Measurements from ENCODE around the gene COX5B.
A peak's percentile ranks its signal among the peaks of the same experiment; 100 is the strongest.

The COX5B gene

DNA sequence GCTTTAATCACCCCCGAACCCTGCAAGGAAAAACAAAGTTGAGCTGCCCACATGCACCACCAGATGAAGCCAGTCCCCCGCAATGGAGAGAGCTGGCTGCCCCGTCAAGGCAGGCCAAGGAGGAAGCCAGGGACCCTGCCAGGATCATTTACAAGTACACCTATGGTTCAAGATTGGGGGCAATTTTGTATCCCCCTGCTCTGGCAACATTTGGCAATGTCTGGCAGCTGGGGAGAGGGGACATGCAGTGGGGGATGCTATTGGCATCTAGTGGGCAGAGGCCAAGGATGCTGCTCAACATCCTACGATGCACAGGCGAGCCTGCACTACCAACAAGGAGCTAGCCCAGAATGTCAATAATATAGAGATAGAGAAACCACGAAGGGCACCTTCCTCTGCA lies 16.1 kb downstream of the COX5B start:
- Mint-ChIP-seq H3K27me3 (ENCODE audit: low read depth, poor library complexity) (no peaks in the 10 kb centered on the region), H3K9me3 (no peaks in the 10 kb centered on the region), H3K4me1 (peaks cover 37% of the 10 kb centered on the region), H3K4me3 (peak overlapping the region; percentile 93), H3K27ac (no peak overlapping the region), H3K36me3 (ENCODE audit: low read depth) (peaks cover 20% of the 10 kb centered on the region)
- DNase-seq = no peak
- TF ChIP-seq, protein P1, sequence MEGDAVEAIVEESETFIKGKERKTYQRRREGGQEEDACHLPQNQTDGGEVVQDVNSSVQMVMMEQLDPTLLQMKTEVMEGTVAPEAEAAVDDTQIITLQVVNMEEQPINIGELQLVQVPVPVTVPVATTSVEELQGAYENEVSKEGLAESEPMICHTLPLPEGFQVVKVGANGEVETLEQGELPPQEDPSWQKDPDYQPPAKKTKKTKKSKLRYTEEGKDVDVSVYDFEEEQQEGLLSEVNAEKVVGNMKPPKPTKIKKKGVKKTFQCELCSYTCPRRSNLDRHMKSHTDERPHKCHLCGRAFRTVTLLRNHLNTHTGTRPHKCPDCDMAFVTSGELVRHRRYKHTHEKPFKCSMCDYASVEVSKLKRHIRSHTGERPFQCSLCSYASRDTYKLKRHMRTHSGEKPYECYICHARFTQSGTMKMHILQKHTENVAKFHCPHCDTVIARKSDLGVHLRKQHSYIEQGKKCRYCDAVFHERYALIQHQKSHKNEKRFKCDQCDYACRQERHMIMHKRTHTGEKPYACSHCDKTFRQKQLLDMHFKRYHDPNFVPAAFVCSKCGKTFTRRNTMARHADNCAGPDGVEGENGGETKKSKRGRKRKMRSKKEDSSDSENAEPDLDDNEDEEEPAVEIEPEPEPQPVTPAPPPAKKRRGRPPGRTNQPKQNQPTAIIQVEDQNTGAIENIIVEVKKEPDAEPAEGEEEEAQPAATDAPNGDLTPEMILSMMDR (IDR thresholded peaks at IDR 0.05) = no peak

- TF ChIP-seq, protein P1 (IDR thresholded peaks at IDR 0.05) = no peak
- H3K36me3 Mint-ChIP-seq (ENCODE audit: low read depth) = peaks cover 19% of the 10 kb centered on the region
- H3K27me3 Mint-ChIP-seq (ENCODE audit: low read depth, poor library complexity) = no peaks in the 10 kb centered on the region
- H3K27ac Mint-ChIP-seq = peak overlapping the region; percentile 98
- no peak for DNase-seq
- H3K9me3 Mint-ChIP-seq = no peaks in the 10 kb centered on the region
- H3K4me1 Mint-ChIP-seq = peaks cover 38% of the 10 kb centered on the region
- H3K4me3 Mint-ChIP-seq = peak overlapping the region; percentile 93
These were observed 16.6 kb downstream of the COX5B start for GRCh38 chr2:97662386-97662894.

DNA sequence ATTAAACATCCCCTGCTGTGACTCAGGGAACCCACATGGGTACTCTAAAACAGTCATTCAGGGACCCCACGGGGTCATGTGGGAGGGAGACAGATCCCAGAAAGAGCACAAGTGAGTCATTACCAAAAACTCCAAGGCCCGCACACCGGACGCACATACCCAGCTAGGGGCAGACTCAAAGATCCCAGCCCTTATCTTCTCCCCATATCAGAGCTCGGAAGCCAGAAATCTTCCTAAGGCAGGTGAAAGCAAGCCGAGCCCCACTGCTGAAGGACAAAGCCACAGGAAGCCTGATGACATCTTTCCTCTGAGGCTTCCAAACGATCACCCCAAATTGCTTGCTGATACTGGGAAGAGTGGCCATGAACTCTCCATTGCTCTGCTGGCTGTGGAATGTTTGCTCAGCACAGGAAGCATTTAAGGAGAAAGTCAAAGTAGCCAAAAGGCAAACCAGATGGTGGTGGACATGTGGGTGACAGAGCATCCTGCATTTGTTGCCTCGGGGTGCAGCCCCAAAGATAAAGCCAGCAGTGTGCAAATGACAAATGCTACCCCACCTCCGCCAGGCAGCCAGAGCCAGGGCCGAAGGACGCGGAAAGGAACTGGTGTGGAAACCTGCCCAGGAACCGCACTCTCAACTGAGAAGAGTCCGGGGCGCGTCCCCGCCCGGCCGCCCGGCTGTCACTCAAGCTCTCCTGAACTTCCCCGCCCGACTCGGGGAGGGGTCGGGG lies 17.2 kb downstream of the COX5B start:
- peaks cover 18% of the 10 kb centered on the region for H3K36me3 Mint-ChIP-seq (ENCODE audit: low read depth)
- no peaks in the 10 kb centered on the region for H3K9me3 Mint-ChIP-seq
- TF ChIP-seq, protein P1 (IDR thresholded peaks at IDR 0.05) = no peak
- H3K27me3 Mint-ChIP-seq (ENCODE audit: low read depth, poor library complexity) = no peaks in the 10 kb centered on the region
- H3K27ac Mint-ChIP-seq = peak overlapping the region; percentile 98
- H3K4me3 Mint-ChIP-seq = peak overlapping the region; percentile 93
- peak; percentile 76 for DNase-seq
- peaks cover 38% of the 10 kb centered on the region for H3K4me1 Mint-ChIP-seq

DNA sequence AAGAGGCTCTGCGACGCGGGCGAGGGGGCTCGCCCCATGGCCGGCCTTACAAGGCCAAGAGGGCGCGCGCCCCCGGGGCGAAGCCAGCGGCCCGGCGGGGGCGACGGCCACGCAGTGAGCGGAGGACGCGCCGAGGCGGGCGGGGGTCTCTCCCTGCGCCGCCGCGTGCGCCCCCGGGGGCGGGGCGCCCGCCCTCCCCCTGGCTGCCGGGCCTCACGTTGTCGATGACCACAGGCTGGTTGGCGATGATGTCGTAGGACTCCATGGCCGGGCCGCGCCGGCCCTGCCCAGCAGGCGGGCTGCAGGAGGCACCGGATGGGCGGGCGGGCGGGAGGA lies 17.7 kb downstream of the COX5B start:
- TF ChIP-seq, protein P1 (IDR thresholded peaks at IDR 0.05) = no peak
- no peaks in the 10 kb centered on the region for H3K9me3 Mint-ChIP-seq
- H3K36me3 Mint-ChIP-seq (ENCODE audit: low read depth) = peaks cover 13% of the 10 kb centered on the region
- H3K27ac Mint-ChIP-seq = no peak overlapping the region
- peaks cover 38% of the 10 kb centered on the region for H3K4me1 Mint-ChIP-seq
- DNase-seq = no peak
- H3K4me3 Mint-ChIP-seq = peak overlapping the region; percentile 93
- no peaks in the 10 kb centered on the region for H3K27me3 Mint-ChIP-seq (ENCODE audit: low read depth, poor library complexity)

DNA sequence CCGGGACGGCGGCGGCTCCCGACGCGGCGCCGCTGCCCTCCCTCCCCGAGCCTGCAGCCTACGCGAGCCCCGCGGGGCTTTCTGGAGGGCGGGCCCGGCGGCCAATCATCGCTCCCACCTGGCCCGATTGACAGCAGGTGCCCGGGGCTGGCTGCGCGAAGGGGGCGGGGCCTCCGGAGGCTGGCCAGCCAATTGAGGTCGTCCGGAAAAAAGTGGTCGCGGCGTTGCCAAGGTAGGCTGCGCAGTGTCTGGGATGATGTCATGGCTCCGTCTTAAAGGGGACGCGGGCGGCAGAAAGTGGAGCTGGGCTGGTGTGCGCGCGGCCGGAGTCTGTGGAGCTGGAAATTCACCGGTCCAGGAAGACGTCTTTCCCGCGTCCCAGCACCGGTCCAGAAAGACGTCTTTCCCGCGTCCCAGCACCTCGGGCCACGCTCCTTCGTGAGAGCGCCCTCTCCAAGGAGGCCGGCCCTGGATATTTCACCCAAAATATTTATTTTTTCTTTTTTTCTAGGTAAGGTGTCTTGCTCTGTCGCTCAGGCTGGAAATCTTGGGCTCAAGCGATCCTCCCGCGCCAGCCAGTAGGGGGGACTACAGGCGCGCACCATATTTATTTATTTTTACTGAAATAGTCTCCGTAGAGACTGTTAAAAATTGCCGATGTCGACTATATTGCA lies 18.2 kb downstream of the COX5B start, which contains the start of gene ACTR1B:
TSS of gene ACTR1B (minus strand) at position 83 of the 674 bp plus-strand sequence. CDS start 154 bp downstream, outside the sequence.
- H3K27me3 Mint-ChIP-seq (ENCODE audit: low read depth, poor library complexity) = no peaks in the 10 kb centered on the region
- H3K4me1 Mint-ChIP-seq = peaks cover 38% of the 10 kb centered on the region
- peak within 1 kb of the TSS; percentile 99 for H3K27ac Mint-ChIP-seq
- H3K36me3 Mint-ChIP-seq (ENCODE audit: low read depth) = peaks cover 9% of the 10 kb centered on the region
- H3K4me3 Mint-ChIP-seq = peak within 1 kb of the TSS; percentile 93
- DNase-seq = peak; percentile 97
- TF ChIP-seq, protein P1 (IDR thresholded peaks at IDR 0.05) = peak; percentile 59
- no peaks in the 10 kb centered on the region for H3K9me3 Mint-ChIP-seq
